ENCODE results near the gene DNAJC21.

GRCh38 chr5:34976347-34976746 is 47.0 kb downstream of the DNAJC21 start:
- TF ChIP-seq, protein P1, sequence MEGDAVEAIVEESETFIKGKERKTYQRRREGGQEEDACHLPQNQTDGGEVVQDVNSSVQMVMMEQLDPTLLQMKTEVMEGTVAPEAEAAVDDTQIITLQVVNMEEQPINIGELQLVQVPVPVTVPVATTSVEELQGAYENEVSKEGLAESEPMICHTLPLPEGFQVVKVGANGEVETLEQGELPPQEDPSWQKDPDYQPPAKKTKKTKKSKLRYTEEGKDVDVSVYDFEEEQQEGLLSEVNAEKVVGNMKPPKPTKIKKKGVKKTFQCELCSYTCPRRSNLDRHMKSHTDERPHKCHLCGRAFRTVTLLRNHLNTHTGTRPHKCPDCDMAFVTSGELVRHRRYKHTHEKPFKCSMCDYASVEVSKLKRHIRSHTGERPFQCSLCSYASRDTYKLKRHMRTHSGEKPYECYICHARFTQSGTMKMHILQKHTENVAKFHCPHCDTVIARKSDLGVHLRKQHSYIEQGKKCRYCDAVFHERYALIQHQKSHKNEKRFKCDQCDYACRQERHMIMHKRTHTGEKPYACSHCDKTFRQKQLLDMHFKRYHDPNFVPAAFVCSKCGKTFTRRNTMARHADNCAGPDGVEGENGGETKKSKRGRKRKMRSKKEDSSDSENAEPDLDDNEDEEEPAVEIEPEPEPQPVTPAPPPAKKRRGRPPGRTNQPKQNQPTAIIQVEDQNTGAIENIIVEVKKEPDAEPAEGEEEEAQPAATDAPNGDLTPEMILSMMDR (IDR thresholded peaks at IDR 0.05): no peak
- TF ChIP-seq POLR2A (IDR thresholded peaks at IDR 0.05): no peak
